SKM-1 (cell line): ENCODE results near the gene CMTM4.
A peak's percentile ranks its signal among the peaks of the same experiment; 100 is the strongest.

Experiments
- DNase-seq: peaks from one replicate; lab custom pipeline; 2025; ENCODE audit not compliant: unreplicated experiment; lab: John Stamatoyannopoulos, UW

Gene CMTM4

GRCh38 chr16:66696669-66697630 is at the start of gene CMTM4:
Gene CMTM4 (minus strand): TSS chr16:66696743. CDS start chr16:66696525, 218 bp downstream.
- DNase-seq: peak; percentile 59

- DNase-seq: no peak
Observed at GRCh38 chr16:66746048-66746447, 49.5 kb upstream of the CMTM4 start.

- no peak for DNase-seq
Observed at GRCh38 chr16:66741950-66742808, 45.6 kb upstream of the CMTM4 start.

GRCh38 chr16:66741169-66741900 is 44.8 kb upstream of the CMTM4 start:
- no peak for DNase-seq

- DNase-seq: no peak
Observed at GRCh38 chr16:66740533-66740932, 44.0 kb upstream of the CMTM4 start.

- DNase-seq: peak; percentile 33
Observed at GRCh38 chr16:66740010-66740409, 43.5 kb upstream of the CMTM4 start.

- DNase-seq: no peak
Observed at GRCh38 chr16:66735891-66736290, 39.3 kb upstream of the CMTM4 start.

- no peak for DNase-seq
Observed at GRCh38 chr16:66731101-66731500, 34.6 kb upstream of the CMTM4 start.

GRCh38 chr16:66728804-66729203 is 32.3 kb upstream of the CMTM4 start:
- no peak for DNase-seq

- DNase-seq: peak; percentile 41
Observed at GRCh38 chr16:66728117-66728787, 31.7 kb upstream of the CMTM4 start.

- no peak for DNase-seq
Observed at GRCh38 chr16:66720766-66721165, 24.2 kb upstream of the CMTM4 start.

GRCh38 chr16:66719246-66719645 is 22.7 kb upstream of the CMTM4 start:
- no peak for DNase-seq

GRCh38 chr16:66717776-66718175 is 21.2 kb upstream of the CMTM4 start:
- no peak for DNase-seq

- DNase-seq: peak; percentile 27
Observed at GRCh38 chr16:66717112-66717675, 20.7 kb upstream of the CMTM4 start.

GRCh38 chr16:66714654-66715307 is 18.2 kb upstream of the CMTM4 start:
- no peak for DNase-seq

- DNase-seq: no peak
Observed at GRCh38 chr16:66714062-66714461, 17.5 kb upstream of the CMTM4 start.

- DNase-seq: no peak
Observed at GRCh38 chr16:66713076-66713475, 16.5 kb upstream of the CMTM4 start.

- no peak for DNase-seq
Observed at GRCh38 chr16:66712512-66712911, 16.0 kb upstream of the CMTM4 start.

GRCh38 chr16:66711581-66711980 is 15.0 kb upstream of the CMTM4 start:
- DNase-seq: no peak

- no peak for DNase-seq
Observed at GRCh38 chr16:66706506-66706880, 9.9 kb upstream of the CMTM4 start.
